ENCODE results near the gene PDZD7.
A peak's percentile ranks its signal among the peaks of the same experiment; 100 is the strongest.

The PDZD7 gene

DNA sequence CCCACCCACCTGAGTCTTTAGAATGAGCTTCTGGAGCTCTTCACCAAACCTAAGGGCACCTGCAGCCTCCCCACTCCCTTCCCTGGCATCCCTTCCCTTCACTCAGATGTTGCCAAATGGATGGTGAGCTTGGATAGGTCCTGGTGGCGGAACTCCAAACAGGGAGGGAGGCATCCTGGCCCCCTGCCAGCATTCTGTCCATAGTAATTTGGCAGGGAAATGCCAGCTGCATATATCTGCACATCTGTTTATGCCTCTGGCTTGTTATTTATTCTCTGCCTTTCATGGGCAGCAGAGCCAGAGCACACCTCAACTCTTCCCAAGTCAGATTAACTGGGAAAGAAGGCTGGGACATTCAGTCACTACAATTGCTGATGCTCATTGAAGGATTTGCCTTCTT lies 48.9 kb upstream of the PDZD7 start:
- POLR2A ChIA-PET, result no interaction called here
- TF ChIP-seq ZNF114 (tag by site-specific recombination; IDR thresholded peaks at IDR 0.05), result no peak
- TF ChIP-seq ZNF610 (tag by site-specific recombination; IDR thresholded peaks at IDR 0.05; ENCODE audit: borderline replicate concordance), result no peak
- TF ChIP-seq ZNF341 (tag by site-specific recombination; IDR thresholded peaks at IDR 0.05; ENCODE audit: low read depth), result no peak
- no peak for TF ChIP-seq ZNF324 (tag by site-specific recombination; IDR thresholded peaks at IDR 0.05)
- no peak for TF ChIP-seq ZNF837 (tag by site-specific recombination; IDR thresholded peaks at IDR 0.05)
- TF ChIP-seq SCRT1 (tag by site-specific recombination; IDR thresholded peaks at IDR 0.05; ENCODE audit: borderline replicate concordance), result no peak
- no peak for TF ChIP-seq ZNF146 (tag by site-specific recombination; IDR thresholded peaks at IDR 0.05)
- no peak for TF ChIP-seq ZNF354C (tag by site-specific recombination; IDR thresholded peaks at IDR 0.05; ENCODE audit: borderline replicate concordance, low read depth)
- no peak for TF ChIP-seq ZFP37 (tag by site-specific recombination; IDR thresholded peaks at IDR 0.05)
- no peak for TF ChIP-seq ZNF362 (tag by site-specific recombination; IDR thresholded peaks at IDR 0.05)
- TF ChIP-seq ZFHX2 (tag by site-specific recombination; conservative IDR thresholded peaks at IDR 0.05), result no peak
- no peak for TF ChIP-seq HOXC10 (CRISPR knock-in tag; IDR thresholded peaks at IDR 0.05)
- TF ChIP-seq, protein P1, sequence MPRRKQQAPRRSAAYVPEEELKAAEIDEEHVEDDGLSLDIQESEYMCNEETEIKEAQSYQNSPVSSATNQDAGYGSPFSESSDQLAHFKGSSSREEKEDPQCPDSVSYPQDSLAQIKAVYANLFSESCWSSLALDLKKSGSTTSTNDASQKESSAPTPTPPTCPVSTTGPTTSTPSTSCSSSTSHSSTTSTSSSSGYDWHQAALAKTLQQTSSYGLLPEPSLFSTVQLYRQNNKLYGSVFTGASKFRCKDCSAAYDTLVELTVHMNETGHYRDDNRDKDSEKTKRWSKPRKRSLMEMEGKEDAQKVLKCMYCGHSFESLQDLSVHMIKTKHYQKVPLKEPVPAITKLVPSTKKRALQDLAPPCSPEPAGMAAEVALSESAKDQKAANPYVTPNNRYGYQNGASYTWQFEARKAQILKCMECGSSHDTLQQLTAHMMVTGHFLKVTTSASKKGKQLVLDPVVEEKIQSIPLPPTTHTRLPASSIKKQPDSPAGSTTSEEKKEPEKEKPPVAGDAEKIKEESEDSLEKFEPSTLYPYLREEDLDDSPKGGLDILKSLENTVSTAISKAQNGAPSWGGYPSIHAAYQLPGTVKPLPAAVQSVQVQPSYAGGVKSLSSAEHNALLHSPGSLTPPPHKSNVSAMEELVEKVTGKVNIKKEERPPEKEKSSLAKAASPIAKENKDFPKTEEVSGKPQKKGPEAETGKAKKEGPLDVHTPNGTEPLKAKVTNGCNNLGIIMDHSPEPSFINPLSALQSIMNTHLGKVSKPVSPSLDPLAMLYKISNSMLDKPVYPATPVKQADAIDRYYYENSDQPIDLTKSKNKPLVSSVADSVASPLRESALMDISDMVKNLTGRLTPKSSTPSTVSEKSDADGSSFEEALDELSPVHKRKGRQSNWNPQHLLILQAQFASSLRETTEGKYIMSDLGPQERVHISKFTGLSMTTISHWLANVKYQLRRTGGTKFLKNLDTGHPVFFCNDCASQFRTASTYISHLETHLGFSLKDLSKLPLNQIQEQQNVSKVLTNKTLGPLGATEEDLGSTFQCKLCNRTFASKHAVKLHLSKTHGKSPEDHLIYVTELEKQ (tag by site-specific recombination; IDR thresholded peaks at IDR 0.05; ENCODE audit: borderline replicate concordance), result no peak
- TF ChIP-seq ZNF221 (tag by site-specific recombination; IDR thresholded peaks at IDR 0.05; ENCODE audit: borderline replicate concordance), result no peak
- no peaks in the 10 kb centered on the region for H3K9me3 ChIP-seq (ENCODE audit: control insufficient read depth, insufficient read depth, low read depth, low read length)
- H3K4me1 ChIP-seq (ENCODE audit: control insufficient read depth, insufficient read depth, low read length), result no peaks in the 10 kb centered on the region
- no peak overlapping the region for H3K27ac ChIP-seq (ENCODE audit: extremely low read depth, low read depth, low read length)
- H3K4me3 ChIP-seq (ENCODE audit: low read depth, low read length), result no peak overlapping the region
- no peaks in the 10 kb centered on the region for H3K36me3 ChIP-seq (ENCODE audit: control insufficient read depth in 2 of 2, insufficient read depth in 1 of 2, low read length in 2 of 2)
- CTCF ChIA-PET, result interaction anchor here (0.6 to 2.8 kb wide), 12 partner anchors 14 to 615 kb away, joined by 3 to 11 read pairs (median 4); no protein-coding TSS in a partner anchor

DNA sequence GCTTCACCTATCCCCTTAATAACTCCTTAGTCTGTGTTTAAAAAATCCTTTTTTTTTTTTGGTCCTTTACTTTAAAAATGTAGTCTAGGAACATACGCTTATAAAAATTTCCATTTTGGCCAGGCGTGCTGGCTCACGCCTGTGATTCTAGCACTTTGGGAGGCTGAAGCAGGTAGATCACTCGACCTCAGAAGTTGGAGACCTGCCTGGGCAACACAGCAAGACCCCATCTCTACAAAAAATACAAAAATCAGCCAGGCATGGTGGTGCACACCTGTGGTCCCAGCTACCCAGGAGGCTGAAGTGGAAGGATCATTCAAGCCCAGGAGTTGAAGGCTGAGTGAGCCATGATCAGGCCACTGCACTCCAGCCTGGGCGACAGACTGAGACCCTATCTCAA lies 45.7 kb upstream of the PDZD7 start:
- no peaks in the 10 kb centered on the region for H3K36me3 ChIP-seq (ENCODE audit: control insufficient read depth in 2 of 2, insufficient read depth in 1 of 2, low read length in 2 of 2)
- no peak overlapping the region for H3K27ac ChIP-seq (ENCODE audit: extremely low read depth, low read depth, low read length)
- CTCF ChIA-PET, result interaction anchor here (0.6 to 3.5 kb wide), 10 partner anchors 9 to 165 kb away, joined by 3 to 23 read pairs (median 5); no protein-coding TSS in a partner anchor
- H3K4me1 ChIP-seq (ENCODE audit: control insufficient read depth, insufficient read depth, low read length), result no peaks in the 10 kb centered on the region
- POLR2A ChIA-PET, result no interaction called here
- H3K9me3 ChIP-seq (ENCODE audit: control insufficient read depth, insufficient read depth, low read depth, low read length), result no peaks in the 10 kb centered on the region
- no peak overlapping the region for H3K4me3 ChIP-seq (ENCODE audit: low read depth, low read length)
- TF ChIP-seq ZNF121 (tag by site-specific recombination; IDR thresholded peaks at IDR 0.05), result peak; percentile 91
- no peak for TF ChIP-seq ZNF350 (tag by site-specific recombination; IDR thresholded peaks at IDR 0.05)

GRCh38 chr10:101075775-101076174 lies 44.8 kb upstream of the PDZD7 start:
- Histone ChIP-seq H3K9me3 (ENCODE audit: control insufficient read depth, insufficient read depth, low read depth, low read length) (no peaks in the 10 kb centered on the region), H3K36me3 (ENCODE audit: control insufficient read depth in 2 of 2, insufficient read depth in 1 of 2, low read length in 2 of 2) (no peaks in the 10 kb centered on the region), H3K27ac (ENCODE audit: extremely low read depth, low read depth, low read length) (no peak overlapping the region), H3K4me3 (ENCODE audit: low read depth, low read length) (no peak overlapping the region), H3K4me1 (ENCODE audit: control insufficient read depth, insufficient read depth, low read length) (no peaks in the 10 kb centered on the region)
- ChIA-PET POLR2A (no interaction called here), CTCF (interaction anchor here (0.6 to 3.5 kb wide), 13 partner anchors 9 to 165 kb away, joined by 3 to 23 read pairs (median 5); no protein-coding TSS in a partner anchor)
- TF ChIP-seq, protein P2, sequence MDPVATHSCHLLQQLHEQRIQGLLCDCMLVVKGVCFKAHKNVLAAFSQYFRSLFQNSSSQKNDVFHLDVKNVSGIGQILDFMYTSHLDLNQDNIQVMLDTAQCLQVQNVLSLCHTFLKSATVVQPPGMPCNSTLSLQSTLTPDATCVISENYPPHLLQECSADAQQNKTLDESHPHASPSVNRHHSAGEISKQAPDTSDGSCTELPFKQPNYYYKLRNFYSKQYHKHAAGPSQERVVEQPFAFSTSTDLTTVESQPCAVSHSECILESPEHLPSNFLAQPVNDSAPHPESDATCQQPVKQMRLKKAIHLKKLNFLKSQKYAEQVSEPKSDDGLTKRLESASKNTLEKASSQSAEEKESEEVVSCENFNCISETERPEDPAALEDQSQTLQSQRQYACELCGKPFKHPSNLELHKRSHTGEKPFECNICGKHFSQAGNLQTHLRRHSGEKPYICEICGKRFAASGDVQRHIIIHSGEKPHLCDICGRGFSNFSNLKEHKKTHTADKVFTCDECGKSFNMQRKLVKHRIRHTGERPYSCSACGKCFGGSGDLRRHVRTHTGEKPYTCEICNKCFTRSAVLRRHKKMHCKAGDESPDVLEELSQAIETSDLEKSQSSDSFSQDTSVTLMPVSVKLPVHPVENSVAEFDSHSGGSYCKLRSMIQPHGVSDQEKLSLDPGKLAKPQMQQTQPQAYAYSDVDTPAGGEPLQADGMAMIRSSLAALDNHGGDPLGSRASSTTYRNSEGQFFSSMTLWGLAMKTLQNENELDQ (tag by site-specific recombination; IDR thresholded peaks at IDR 0.05; ENCODE audit: low read depth), result no peak
- TF ChIP-seq ZSCAN23 (tag by site-specific recombination; IDR thresholded peaks at IDR 0.05) (no peak), ZNF530 (tag by site-specific recombination; IDR thresholded peaks at IDR 0.05; ENCODE audit: low read depth) (no peak), ZNF658 (tag by site-specific recombination; IDR thresholded peaks at IDR 0.05) (no peak), MZF1 (tag by site-specific recombination; IDR thresholded peaks at IDR 0.05; ENCODE audit: borderline replicate concordance) (no peak), ZNF37A (tag by site-specific recombination; IDR thresholded peaks at IDR 0.05) (no peak), ZNF138 (tag by site-specific recombination; IDR thresholded peaks at IDR 0.05; ENCODE audit: borderline replicate concordance) (no peak), ZNF423 (tag by site-specific recombination; IDR thresholded peaks at IDR 0.05) (no peak)
